LNCAP (cell line): ENCODE results near the gene INPP5A.

Source experiments
- CTCF ChIP-seq: fragments of 450-650 bp; IDR thresholded peaks from 2 replicates; pipeline ENCODE4 v1.5.1; 2017; ENCODE audit warnings: mild to moderate bottlenecking

The INPP5A gene

GRCh38 chr10:132524443-132525285 lies 12.9 kb upstream of the INPP5A start:
- TF ChIP-seq CTCF = no peak

GRCh38 chr10:132526676-132527075 lies 10.9 kb upstream of the INPP5A start:
- no peak for TF ChIP-seq CTCF

- no peak for TF ChIP-seq CTCF
Measured at GRCh38 chr10:132527339-132528063, 10.1 kb upstream of the INPP5A start.

- no peak for TF ChIP-seq CTCF
Measured at GRCh38 chr10:132528064-132528691, 9.4 kb upstream of the INPP5A start.

GRCh38 chr10:132532179-132532578 lies 5.4 kb upstream of the INPP5A start:
- TF ChIP-seq CTCF = no peak

GRCh38 chr10:132532749-132533560 lies 4.6 kb upstream of the INPP5A start:
- no peak for TF ChIP-seq CTCF
